ENCODE data around the gene INHBC.
A peak's percentile ranks its signal among the peaks of the same experiment; 100 is the strongest.
"Not testable (repeated sequence)": the region's sequence is repeated elsewhere in the genome, so short reads cannot be mapped to it uniquely, and the experiment has no call there.

The INHBC gene

DNA sequence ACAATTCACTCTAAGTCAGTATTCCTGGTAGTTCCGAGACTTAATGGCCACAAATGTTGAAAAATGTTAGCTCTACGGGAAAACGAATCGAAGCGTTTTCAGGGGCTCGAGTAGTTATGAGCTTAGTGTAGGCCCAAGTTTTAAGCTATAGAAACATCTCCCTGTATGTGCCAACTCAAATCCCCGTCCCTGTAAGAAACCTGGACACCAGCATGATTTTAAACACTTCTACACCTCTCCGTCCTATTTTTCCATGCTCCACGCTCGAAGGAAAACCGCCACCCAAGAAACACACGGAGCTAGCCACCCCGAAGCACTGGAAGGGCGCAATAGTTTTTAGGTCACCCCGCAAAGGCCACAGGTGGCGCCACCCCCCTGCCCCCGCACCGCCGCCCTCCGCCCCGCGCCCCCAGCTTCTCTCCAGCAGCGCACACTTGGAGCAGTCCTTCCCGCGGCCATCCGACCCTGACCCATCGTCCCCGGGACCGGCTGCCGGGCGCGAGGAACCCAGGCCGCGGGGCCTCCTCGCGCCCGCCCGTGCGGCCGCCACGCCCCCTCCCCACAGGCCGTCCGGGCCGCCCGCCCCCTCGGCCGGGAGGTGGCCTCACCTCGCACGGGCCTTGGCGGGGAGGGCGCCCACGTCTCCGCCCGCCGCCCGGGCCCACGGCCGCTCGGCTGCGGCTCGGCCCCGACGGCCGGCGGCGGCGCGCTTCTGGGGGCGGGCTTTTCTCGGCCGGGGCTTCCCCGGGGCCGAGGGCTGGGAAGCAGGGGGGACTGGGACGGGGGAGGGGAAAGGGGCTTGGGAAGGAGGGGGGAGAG, 4.3 kb upstream of the INHBC start:
- peak; percentile 40 for DNase-seq

DNA sequence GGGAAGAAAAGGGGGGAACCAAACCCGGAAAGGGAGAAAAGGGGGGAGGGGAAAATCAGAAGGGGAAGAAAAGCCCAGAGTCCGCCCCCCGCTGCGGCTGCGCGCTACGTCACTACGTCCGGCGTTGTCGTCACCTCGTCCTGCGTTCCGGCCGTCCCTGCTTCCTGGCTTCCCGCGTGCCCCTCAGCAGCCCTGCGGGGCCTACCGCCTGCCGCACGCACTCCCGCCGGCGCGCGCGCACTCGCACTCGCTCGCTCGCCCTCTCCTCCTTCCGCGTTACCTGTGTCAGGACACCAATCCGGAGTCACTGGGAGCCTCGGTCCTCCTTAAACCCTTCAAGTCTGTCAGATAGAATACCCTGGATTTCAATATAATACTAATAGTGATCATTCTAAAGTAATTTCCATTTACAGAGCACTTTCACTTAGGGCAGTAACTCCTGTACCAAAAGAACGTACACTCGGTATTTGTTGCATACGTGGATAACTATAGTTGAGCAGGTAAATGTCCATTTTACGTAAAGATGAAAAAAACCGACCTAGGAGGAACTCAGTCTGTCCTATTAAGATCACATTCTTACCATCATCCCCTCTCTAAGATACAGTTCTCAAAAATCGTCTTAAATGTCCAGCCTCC, 3.5 kb upstream of the INHBC start, which contains the start of gene R3HDM2:
Gene R3HDM2, minus strand, starts transcription at position 113 of the 636 bp plus-strand sequence. CDS start 120,615 bp downstream, outside the sequence.
- DNase-seq = peak; percentile 96

DNA sequence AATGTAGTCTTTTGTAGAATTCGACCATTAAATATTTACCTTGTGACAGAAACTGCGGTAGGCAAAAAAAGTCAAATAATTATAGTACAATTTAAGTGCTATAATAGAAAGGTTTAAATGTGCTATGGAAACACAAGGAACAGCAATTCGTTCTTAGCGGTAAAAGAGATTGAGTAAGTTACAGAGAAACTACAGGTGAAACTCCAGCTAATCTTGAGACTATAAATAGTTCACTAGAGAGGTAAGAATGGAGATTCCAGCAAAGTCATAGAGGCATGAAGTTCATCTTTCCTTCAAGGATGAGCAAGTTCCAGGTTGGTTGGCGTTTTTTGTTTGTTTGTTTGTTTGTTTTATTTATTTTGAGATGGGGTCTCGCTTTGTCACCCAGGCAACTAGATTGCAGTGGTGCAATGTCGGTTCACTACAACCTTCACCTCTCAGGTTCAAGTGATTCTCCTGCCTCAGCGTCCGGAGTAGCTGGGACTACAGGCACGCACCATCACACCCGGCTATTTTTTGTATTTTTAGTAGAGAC, 2.9 kb upstream of the INHBC start:
- no peak for DNase-seq

DNA sequence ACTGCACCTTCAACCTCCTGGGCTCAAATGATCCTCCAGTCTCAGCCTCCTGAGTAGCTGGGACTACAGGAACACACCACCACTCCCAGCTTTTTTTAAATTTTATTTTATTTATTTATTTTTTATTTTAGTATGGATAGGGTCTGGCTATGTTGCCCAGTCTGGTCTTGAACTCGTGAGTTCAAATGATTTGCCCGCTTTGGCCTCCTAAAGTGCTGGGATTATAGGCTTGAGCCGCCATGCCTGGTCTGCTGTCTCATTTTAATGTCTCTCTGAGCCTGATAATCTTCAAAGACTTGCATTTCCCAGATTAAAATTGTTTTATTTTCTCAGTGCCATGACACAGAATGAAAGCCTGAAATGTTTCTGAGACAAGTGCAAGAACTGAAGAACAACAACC, 1.2 kb upstream of the INHBC start:
- DNase-seq = no peak

DNA sequence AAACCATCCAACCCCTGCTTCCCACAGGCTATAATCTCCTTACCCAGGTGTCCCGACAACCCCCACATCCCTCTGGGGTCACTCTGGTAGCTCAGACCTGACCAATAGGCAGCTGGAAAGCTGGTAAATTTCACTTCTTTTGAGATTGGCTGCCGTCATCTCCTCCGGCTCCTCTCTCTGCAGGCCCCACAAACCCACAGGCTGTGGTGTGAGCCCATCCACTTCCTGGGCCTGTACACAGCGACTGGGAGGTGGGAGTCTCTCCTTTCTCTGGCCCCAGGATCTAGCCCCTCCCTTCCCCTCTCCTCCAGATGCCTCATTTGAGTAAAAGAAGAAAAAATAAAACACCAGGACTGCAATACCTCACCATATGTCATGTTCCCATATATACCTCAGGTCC, 709 bp downstream of the INHBC start:
- DNase-seq = peak; percentile 83

DNA sequence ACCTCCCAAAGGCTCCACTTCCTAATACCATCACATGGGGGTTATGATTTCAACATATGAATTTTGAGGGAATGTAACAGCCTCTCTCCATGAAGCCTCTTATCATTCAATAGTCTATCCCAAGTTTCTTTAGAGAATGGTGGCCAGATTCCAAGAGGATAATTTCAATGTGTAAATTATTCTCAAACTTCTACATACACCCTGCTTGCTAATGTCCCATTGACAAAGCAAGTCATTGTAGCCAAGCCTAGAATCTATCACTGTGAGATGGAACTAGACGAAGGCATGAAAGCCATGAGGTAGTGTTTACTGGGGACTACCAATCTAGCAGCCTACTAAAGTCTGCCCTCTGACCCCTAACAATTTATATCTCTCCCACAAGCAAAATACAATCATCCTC, 3.8 kb downstream of the INHBC start:
- no peak for DNase-seq

DNA sequence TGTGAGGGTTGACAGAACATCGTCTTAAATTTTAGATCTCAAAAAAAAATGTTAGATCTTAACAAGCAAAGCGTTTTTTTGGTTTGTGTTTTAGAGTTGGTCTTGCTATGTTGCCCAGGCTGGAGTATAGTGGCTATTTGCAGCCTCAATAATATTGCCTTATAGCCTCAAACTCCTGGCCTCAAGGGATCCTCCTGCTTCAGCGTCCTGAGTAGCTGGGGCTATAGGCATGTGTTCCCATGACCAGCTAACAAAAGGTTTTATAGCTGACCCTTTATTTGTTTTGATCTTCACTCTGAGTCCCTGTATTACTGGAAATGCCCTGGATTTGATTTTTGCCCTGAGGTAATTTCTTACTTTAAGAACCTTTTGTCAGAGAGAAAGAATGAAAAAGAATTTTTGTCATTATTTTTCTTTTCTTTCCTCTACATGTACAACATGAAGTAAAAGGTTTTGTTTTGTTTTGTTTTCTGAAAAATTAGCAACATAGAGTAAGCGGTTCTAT, 5.2 kb downstream of the INHBC start:
- DNase-seq = no peak

DNA sequence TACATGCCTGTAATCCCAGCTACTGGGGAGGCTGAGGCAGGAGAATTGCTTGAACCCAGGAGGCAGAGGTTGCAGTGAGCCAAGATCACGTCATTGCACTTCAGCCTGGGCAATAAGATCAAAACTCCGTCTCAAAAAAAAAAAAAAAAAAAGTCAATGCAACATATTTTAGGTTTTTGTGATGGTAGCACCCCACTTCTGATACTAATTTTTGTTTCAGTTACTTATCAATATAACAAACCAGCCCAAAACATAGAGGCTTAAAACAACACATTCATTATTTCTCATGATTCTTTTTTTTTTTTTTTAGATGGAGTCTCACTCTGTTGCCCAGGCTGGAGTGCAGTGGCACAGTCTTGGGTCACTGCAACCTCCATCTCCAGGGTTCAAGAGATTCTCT, 6.8 kb downstream of the INHBC start:
- DNase-seq = not testable (repeated sequence)

DNA sequence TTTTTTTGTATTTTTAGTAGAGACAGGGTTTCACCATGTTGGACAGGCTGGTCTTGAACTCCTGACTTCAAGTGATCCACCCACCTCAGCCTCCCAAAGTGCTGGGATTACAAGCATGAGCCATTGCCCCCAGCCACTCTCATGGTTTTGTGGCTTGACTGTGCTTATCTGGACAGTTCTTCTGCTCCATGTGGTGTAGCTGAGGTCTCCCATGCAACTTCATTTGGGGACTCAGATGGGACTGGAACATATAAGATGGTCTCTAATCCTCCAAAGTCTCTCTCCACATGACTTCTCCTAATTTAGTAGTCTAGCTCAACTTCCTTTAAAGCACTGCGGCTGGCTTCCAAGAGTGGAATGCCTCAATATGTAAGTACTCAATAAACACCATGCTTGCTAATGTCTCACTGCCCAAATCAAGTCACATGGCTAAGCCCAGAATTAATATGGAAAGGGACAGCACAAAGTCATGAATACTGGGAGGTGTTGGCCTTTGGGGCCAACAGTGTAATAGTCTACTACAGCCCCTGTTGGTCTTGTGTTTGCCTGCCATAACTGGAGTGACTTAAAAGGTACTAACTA, 7.4 kb downstream of the INHBC start:
- DNase-seq = no peak

DNA sequence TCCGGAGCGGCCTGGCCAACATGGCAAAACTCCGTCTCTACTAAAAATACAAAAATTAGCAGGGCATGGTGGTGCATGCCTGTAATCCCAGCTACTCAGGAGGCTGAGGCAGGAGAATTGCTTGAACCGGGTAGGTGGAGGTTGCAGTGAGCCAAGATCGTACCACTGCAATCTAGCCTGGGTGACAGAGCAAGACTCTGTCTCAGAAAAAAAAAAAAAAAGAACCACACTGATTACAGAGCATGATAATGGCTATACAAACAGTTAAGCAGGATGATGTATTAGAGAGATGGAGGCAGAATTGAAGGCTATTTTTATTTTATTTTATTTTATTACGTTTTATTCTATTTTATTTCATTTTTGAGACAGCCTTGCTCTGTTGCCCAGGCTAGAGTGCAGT, 9.8 kb downstream of the INHBC start:
- not testable (repeated sequence) for DNase-seq

DNA sequence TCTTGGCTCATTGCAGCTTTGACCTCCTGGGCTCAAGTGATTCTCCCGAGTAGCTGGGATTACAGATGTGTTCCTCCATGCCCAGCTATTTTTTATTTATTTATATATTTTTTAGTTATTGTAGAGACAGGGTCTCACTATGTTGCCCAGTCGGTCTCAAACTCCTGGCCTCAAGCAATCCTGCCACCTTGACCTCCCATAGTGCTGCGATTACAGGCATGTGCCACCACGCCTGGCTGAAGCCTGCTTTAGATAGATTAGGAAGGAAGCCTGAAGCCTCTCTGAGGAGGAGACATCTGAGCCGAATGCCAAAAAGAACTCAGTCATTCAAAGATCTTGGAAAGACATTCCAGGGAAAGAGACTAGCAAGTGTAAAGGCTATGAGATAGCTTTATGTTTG, 10.2 kb downstream of the INHBC start:
- no peak for DNase-seq

DNA sequence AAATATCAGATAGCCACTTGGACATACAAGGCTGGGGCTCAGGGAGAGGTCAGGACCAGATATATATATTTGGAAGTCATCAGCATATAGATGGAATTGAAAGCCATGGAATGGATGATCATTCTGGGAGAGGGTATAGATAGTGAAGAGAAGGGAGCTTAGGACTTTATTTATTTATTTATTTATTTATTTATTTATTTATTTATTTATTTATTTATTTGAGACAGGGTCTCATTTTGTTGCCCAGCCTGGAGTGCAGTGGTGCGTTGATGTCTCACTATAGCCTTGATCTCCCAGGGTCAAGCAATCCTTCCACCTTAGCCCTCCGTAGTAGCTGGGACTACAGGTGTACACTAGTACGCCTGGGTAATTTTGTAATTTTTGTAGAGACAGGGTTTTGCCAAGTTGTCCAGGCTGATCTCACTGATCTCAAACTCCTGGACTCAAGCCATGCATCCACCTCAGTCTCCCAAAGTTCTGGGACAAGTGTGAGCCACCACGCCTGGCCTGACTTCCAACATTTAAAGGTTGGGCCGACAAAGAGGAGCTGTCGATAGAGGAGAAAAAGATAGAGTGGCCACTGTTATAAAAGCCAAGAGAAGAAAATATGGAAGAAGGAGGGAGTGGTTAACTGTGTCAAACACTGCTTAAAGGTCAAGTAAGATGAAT, 11.8 kb downstream of the INHBC start:
- no peak for DNase-seq

DNA sequence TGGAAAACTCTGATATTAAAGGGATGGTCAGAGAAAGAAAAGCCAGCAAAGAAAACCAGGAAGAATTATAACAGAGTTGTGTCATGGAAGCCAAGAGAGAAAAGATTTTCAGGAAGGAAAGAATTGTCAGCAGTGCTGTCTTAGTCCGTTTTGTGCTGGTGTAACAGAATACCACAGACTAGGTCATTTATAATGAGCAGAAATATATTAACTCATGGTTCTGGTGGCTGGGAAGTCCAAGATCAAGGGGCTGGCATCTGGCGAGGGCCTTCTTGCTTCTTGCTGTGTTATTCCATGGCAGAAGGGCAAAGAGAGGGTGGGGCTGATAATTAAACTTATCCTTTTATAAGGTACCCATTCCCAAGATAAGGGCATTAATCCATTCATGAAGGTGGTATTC, 14.1 kb downstream of the INHBC start:
- no peak for DNase-seq

DNA sequence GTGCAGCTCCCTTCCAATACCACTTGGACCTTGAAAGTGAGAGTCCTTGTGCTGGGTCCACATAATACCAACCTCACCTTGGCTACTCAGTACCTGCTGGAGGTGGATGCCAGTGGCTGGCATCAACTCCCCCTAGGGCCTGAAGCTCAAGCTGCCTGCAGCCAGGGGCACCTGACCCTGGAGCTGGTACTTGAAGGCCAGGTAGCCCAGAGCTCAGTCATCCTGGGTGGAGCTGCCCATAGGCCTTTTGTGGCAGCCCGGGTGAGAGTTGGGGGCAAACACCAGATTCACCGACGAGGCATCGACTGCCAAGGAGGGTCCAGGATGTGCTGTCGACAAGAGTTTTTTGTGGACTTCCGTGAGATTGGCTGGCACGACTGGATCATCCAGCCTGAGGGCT, 14.8 kb downstream of the INHBC start:
- DNase-seq = no peak

DNA sequence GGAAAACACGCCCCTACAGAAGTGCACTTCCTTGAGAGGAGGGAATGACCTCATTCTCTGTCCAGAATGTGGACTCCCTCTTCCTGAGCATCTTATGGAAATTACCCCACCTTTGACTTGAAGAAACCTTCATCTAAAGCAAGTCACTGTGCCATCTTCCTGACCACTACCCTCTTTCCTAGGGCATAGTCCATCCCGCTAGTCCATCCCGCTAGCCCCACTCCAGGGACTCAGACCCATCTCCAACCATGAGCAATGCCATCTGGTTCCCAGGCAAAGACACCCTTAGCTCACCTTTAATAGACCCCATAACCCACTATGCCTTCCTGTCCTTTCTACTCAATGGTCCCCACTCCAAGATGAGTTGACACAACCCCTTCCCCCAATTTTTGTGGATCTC, 15.5 kb downstream of the INHBC start:
- no peak for DNase-seq

DNA sequence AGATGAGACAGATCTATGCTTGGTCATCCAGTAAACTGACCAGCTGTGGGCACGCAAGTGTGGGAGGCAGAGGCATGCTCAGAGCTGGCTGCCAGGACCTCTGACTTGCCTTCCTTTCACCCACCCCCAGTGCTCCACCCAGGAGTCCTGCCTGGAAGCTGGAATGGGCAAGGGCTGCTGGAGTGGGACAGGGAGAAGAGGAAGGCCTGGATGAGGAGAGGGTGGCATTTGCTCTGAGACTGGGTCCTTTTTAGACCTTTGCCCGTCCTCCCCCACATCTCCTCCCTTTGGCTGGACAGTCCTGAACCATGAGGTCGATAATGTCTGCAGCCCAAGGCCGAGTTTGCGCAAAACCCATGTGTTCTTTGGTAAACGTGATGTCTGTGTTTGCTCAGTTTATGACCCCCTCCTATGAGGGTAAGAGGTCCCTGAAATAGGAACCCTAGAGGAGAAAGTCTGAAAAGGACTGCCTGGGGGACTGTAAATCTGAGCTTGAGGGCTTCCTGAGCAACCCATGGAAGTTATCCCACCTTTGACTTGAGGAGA, 16.7 kb downstream of the INHBC start:
- DNase-seq = no peak

DNA sequence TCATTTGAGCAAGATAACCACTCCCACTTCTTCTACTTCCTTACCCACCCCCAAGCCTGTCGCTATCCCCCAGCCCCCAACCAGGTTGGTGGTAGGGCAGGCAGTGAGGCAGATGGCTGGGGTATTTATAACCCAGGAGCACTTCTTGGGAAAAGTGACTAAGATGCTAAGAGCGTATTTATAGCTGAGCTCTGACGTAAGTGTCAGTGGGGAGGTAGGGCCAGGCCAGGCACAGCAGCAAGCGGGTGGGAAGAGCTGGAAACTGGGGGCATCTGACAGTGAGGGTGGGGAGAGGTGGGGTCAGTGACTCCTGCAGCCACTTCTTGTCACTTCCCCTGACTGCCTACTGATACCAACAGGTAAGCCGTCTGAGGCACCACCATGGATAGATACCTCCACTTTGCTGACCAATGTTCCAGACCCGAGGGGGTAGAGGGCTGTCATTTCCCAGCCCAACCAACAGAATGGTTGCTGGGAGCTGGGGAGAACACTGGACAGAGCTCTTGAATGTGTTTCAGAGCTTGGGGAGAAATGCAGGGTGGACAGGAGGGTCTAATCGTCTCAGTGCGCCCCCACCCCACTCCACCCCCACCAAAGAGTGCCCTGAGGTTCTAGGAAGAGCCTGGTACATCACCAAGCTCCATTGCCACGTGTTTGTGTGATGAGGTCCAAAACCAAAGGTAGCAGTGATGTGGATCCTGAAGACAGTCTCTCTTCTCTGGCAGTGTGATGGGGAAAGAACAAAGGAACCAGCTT, 17.8 kb downstream of the INHBC start:
- DNase-seq = peak; percentile 81

DNA sequence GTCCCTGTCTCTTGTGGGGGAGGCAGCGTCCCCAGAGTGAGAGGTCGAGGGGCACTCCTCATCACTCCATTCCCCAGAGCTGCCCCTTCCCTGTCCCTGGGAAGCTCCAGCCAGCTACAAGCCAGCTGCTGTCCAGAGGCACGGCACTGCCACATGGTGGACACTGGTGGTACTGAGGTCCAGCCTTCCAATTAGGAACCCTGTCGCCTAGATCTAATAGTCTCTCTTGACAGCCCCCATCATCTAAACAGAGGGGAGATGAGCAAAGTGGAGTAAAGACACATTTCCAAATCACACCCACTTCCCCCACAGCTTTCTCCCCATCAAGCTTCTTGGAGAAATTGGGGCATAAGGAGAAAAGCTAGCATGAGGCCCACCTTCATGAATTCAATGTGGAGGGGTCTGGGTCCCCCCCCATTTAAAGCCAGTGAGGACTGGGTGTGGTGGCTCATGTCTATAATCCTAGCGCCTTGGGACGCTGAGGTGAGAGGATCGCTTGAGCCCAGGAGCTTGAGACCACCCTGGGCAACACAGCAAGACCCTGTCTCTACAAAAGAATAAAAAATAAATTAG, 18.4 kb downstream of the INHBC start:
- DNase-seq = peak; percentile 54

DNA sequence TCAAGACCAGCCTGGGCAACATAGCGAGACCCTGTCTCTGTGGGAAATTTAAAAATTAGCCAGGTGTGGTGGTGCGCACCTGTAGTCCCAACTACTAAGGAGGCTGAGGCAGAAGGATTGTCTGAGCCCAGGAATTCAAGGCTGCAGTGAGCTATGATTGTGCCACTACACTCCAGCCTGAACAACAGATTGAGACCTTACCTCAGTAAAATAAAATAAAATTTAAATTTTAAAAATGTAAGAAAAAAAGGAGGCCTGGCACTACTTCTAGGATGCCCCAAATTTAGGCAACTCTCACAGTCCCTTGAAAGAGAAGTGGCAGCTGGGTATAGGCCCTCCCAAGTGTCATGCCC, 19.6 kb downstream of the INHBC start:
- DNase-seq = no peak

DNA sequence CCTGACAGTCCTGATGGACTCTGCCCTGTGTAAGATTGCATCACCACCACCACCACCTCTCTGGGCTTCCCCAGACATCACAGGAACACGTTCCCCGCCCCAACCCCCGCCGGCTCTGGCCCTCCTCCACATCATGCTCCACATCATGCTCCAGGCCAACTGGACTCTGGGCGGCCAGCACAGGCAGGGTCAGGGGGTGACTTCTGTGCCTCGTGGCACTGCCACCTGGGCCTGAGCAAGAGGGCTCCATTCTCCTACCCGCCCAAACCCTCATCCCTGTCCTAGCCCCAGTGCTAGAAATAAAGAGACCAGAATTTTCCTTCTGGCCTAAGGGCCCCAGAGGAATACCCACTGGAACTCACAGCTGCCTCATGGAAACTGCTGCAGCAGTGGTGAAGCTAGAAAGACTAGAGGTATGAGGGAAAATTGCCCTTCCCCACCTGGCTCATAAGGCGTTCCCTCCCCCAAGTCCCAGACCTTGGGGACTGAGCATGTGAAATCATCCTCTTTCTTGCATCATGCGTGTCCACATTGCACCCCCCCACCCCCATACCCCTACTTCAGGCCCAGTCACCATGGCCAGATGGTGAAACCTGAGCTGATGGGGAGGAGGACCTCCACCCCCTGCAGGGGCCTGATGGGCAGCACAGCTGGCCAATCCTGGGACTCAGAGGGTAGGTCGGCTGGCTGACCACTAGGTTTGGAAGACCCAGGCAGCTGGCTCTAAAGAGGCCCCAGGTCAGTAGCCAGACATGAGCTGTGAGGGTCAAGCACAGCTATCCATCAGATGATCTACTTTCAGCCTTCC, 20.2 kb downstream of the INHBC start, which contains the start of gene INHBE:
Gene INHBE, plus strand, starts transcription at position 742 of the 808 bp plus-strand sequence. CDS start 230 bp downstream, outside the sequence.
- DNase-seq = peak; percentile 84

All from NCI-H2171 treated with DMSO at 0.1 percent for 48 hours (cell line).